ENCODE data around the gene NUDT2.

GRCh38 chr9:34333836-34334235 is 4.5 kb downstream of the NUDT2 start:
- TF ChIP-seq CTCF (IDR thresholded peaks at IDR 0.05) (no peak), EZH2 (IDR thresholded peaks at IDR 0.05; ENCODE audit: borderline replicate concordance, insufficient read depth, low read depth, low read length, poor library complexity, severe bottlenecking) (no peak)

All from B cell (primary cell).